ENCODE measurements around the gene DAD1.

The DAD1 gene

GRCh38 chr14:22560662-22561365, 28.2 kb downstream of the DAD1 start:
- TF ChIP-seq, protein P1, sequence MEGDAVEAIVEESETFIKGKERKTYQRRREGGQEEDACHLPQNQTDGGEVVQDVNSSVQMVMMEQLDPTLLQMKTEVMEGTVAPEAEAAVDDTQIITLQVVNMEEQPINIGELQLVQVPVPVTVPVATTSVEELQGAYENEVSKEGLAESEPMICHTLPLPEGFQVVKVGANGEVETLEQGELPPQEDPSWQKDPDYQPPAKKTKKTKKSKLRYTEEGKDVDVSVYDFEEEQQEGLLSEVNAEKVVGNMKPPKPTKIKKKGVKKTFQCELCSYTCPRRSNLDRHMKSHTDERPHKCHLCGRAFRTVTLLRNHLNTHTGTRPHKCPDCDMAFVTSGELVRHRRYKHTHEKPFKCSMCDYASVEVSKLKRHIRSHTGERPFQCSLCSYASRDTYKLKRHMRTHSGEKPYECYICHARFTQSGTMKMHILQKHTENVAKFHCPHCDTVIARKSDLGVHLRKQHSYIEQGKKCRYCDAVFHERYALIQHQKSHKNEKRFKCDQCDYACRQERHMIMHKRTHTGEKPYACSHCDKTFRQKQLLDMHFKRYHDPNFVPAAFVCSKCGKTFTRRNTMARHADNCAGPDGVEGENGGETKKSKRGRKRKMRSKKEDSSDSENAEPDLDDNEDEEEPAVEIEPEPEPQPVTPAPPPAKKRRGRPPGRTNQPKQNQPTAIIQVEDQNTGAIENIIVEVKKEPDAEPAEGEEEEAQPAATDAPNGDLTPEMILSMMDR (IDR thresholded peaks at IDR 0.05; ENCODE audit: insufficient read depth, low read length, poor library complexity, severe bottlenecking) = no peak
- no peak for DNase-seq (ENCODE audit: extremely low read depth, insufficient read length)
- Histone ChIP-seq H3K27me3 (replicated peaks; ENCODE audit: control insufficient read depth, insufficient read depth, low read length) (no peaks in the 10 kb centered on the region), H3K36me3 (ENCODE audit: control insufficient read depth, insufficient read depth, low read length) (no peaks in the 10 kb centered on the region; the same call in 1 of the 2 replicates), H3K4me3 (replicated peaks; ENCODE audit: low read depth, low read length) (no peak overlapping the region)

- TF ChIP-seq, protein P1 (IDR thresholded peaks at IDR 0.05; ENCODE audit: insufficient read depth, low read length, poor library complexity, severe bottlenecking) = no peak
- Histone ChIP-seq H3K4me3 (replicated peaks; ENCODE audit: low read depth, low read length) (no peak overlapping the region), H3K36me3 (ENCODE audit: control insufficient read depth, insufficient read depth, low read length) (no peaks in the 10 kb centered on the region; the same call in 1 of the 2 replicates), H3K27me3 (replicated peaks; ENCODE audit: control insufficient read depth, insufficient read depth, low read length) (no peaks in the 10 kb centered on the region)
- no peak for DNase-seq (ENCODE audit: extremely low read depth, insufficient read length)
Measured at GRCh38 chr14:22559041-22559440, 30.0 kb downstream of the DAD1 start.

DNA sequence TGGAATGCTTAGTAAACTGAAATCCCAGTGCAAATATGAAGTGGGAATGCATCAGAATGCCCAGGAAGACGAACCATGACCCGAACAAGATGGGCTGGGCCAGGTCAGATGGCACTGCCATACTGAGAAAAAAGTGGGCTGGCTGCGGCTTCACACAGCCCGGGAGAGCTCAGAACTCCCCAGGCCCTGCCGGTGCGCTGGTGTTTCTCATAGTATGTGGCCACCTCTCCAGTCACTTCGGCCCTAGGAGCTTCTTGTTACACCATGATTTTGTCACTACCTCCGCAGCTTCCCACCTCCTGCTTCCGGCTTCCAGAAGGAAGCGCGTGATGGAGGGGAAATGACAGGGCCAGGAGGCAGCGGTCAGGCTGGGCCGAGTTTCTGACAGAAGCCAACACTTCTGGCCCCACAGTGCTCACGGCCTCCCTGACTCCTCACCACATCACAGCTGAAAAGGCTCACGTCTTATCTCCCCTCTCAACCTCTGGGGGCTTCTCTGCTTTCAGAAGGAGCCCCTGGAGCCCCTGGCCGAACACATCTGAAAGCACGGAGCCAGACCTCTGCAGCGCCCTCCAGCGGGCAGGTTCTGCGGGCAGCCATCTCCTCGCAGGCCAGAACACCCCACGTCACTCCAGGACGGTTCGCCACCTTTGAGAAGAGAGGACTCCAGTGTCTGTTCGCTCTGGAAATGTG, 30.7 kb downstream of the DAD1 start:
- H3K4me3 ChIP-seq (replicated peaks; ENCODE audit: low read depth, low read length) = no peak overlapping the region; the same call in 1 of the 2 replicates
- H3K36me3 ChIP-seq (ENCODE audit: control insufficient read depth, insufficient read depth, low read length) = no peaks in the 10 kb centered on the region
- H3K27me3 ChIP-seq (replicated peaks; ENCODE audit: control insufficient read depth, insufficient read depth, low read length) = no peaks in the 10 kb centered on the region
- TF ChIP-seq, protein P1 (IDR thresholded peaks at IDR 0.05; ENCODE audit: insufficient read depth, low read length, poor library complexity, severe bottlenecking) = peak; percentile 68
- no peak for DNase-seq (ENCODE audit: extremely low read depth, insufficient read length)

DNA sequence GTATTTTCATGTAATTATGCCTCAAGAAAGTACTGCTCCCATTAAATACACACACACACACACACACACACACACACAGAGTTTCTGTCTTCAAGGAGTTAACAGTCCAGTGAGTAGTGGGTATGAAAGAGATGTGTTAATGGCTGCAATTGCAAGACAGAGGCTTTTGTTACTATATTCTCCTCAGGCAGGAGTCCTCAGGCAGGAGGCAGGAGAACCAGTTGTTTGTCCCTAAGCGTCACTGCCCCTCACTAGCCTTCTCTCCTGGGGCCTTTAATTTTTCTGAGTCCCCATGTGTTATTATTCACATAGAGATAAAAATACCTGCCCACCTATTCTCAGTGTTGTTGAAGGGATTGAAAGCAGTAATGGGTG, 31.2 kb downstream of the DAD1 start:
- Histone ChIP-seq H3K36me3 (ENCODE audit: control insufficient read depth, insufficient read depth, low read length) (peaks cover under 1% of the 10 kb centered on the region; the same call in 1 of the 2 replicates), H3K4me3 (replicated peaks; ENCODE audit: low read depth, low read length) (no peak overlapping the region; the same call in 1 of the 2 replicates), H3K27me3 (replicated peaks; ENCODE audit: control insufficient read depth, insufficient read depth, low read length) (no peaks in the 10 kb centered on the region)
- DNase-seq (ENCODE audit: extremely low read depth, insufficient read length) = no peak
- TF ChIP-seq, protein P1 (IDR thresholded peaks at IDR 0.05; ENCODE audit: insufficient read depth, low read length, poor library complexity, severe bottlenecking) = no peak

DNA sequence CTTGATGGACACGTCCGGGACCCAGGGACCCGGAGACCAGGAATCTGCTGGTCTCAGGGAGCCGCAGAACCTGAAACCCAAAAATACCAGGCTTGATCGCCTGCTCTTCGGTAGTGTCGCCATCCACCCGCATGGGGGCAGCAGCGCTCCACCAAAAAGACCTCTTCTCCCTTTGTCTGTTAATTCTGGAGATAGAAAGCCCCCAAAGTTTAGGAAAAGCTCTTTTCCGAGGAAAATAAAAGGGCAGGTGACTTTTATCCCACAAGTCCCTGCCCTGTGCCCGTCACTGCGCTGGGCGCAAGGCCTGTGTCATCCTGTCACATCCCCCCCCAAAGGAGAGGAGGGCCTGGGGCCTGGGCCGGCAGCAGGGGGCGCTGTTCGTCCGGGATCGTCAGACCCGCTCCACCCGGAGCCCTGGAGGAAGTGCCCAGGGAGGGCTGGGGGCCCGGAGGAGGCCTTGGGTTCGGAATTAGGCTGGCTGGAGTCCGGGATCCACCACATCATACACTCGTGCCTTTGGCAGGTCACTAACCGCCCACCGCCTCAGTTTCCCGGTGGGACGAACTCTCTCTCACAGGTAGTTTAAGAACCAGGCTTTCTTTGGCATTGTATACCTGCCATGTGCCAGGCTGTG, 31.9 kb downstream of the DAD1 start:
- Histone ChIP-seq H3K27me3 (replicated peaks; ENCODE audit: control insufficient read depth, insufficient read depth, low read length) (no peaks in the 10 kb centered on the region), H3K36me3 (ENCODE audit: control insufficient read depth, insufficient read depth, low read length) (peaks cover 8% of the 10 kb centered on the region), H3K4me3 (replicated peaks; ENCODE audit: low read depth, low read length) (peak overlapping the region; percentile 48)
- TF ChIP-seq, protein P1 (IDR thresholded peaks at IDR 0.05; ENCODE audit: insufficient read depth, low read length, poor library complexity, severe bottlenecking) = peak; percentile 92
- peak; percentile 90 for DNase-seq (ENCODE audit: extremely low read depth, insufficient read length)
